SK-N-MC (cell line): ENCODE data around the gene ZNF90.

ENCODE experiments used
- EZH2 ChIP-seq: fragments of 200-600 bp; sonication (generic); IDR thresholded peaks from one replicate; pipeline ENCODE4 v1.6.1; 2017; ENCODE audit warnings: antibody characterized with exemption
- FOXP2 ChIP-seq: optimal IDR thresholded peaks from 2 replicates; pipeline ENCODE3; 2011; ENCODE audit warnings: mild to moderate bottlenecking, moderate library complexity; ENCODE audit not compliant: insufficient read depth; ENCODE audit errors: extremely low read length, control extremely low read depth
- POLR2AphosphoS5 ChIP-seq: IDR thresholded peaks from 2 replicates; pipeline ENCODE4 v1.6.1; 2012; ENCODE audit warnings: mild to moderate bottlenecking, low read depth, low read length, borderline replicate concordance

- no peak for TF ChIP-seq EZH2
- no peak for TF ChIP-seq POLR2AphosphoS5
- TF ChIP-seq FOXP2 = no peak
These were observed 17.5 kb upstream of the ZNF90 start for GRCh38 chr19:20060282-20060681.
